Testis (tissue), 2 donors: Measurements from ENCODE around the gene PDLIM7.

ENCODE experiments used
- POLR2A ChIP-seq: fragments of 450-650 bp; IDR thresholded peaks from one replicate; pipeline ENCODE4 v1.6.1; 2017; ENCODE audit warnings: antibody characterized with exemption, mild to moderate bottlenecking, moderate library complexity
- TF ChIP-seq, protein P1 (sequence below), 3 experiments: fragments of 450-650 bp in 2 of 3; fragments of 200-600 bp in 1 of 3; sonication (generic) in 1 of 3; IDR thresholded peaks; one replicate each; pipeline ENCODE4 v1.5.1; 2016 to 2019; ENCODE audit warnings: antibody characterized with exemption in 3 of 3, mild to moderate bottlenecking in 2 of 3, moderate library complexity in 1 of 3

DNA sequence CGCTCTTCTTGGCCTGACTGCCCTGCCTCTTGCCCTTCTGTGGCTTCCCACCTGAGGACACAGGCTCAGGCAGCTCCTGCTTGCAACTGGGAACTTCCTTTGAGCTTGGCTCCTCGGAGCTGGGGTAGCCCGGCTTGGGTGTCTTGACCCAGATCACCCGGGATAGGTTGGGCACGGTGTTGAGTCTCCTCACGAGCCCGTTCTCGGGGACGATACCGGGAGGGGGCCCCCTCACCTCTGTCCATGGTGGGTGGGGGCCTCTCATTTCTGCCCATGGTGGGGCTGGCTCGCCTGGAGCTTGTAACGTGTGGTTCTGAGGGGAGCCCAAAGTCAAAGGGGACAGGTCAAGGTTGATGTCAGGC lies 27.1 kb upstream of the PDLIM7 start:
- no peak for TF ChIP-seq POLR2A
- TF ChIP-seq, protein P1, sequence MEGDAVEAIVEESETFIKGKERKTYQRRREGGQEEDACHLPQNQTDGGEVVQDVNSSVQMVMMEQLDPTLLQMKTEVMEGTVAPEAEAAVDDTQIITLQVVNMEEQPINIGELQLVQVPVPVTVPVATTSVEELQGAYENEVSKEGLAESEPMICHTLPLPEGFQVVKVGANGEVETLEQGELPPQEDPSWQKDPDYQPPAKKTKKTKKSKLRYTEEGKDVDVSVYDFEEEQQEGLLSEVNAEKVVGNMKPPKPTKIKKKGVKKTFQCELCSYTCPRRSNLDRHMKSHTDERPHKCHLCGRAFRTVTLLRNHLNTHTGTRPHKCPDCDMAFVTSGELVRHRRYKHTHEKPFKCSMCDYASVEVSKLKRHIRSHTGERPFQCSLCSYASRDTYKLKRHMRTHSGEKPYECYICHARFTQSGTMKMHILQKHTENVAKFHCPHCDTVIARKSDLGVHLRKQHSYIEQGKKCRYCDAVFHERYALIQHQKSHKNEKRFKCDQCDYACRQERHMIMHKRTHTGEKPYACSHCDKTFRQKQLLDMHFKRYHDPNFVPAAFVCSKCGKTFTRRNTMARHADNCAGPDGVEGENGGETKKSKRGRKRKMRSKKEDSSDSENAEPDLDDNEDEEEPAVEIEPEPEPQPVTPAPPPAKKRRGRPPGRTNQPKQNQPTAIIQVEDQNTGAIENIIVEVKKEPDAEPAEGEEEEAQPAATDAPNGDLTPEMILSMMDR (IDR thresholded peaks at IDR 0.05), result no peak
